ENCODE measurements around the gene ERC1. TPM values are rescaled to one million over a fixed set of nuclear protein-coding genes. Genes with fewer than 3 reads are reported as not detected.

Gene ERC1
- polyA plus RNA-seq, 1 donor from 2014 or later: 7.1 TPM

- Histone ChIP-seq H3K4me2 (ENCODE audit: low read length) (no peak overlapping the region), H3K9me2 (ENCODE audit: insufficient read depth, low read length) (no peaks in the 10 kb centered on the region), H3K9ac (ENCODE audit: low read length) (no peak overlapping the region), H3K27me3 (ENCODE audit: insufficient read depth, low read depth, low read length) (no peaks in the 10 kb centered on the region), H3K79me2 (replicated peaks; ENCODE audit: insufficient read depth, low read length) (no peaks in the 10 kb centered on the region), H3F3A (ENCODE audit: insufficient read depth, low read length, poor library complexity, severe bottlenecking) (no peaks in the 10 kb centered on the region), H3K27ac (ENCODE audit: low read length) (no peak overlapping the region), H3K9me3 (ENCODE audit: low read length) (no peaks in the 10 kb centered on the region), H4K20me1 (ENCODE audit: insufficient read depth) (no peaks in the 10 kb centered on the region), H2AFZ (ENCODE audit: low read depth, low read length) (no peak overlapping the region), H3K36me3 (ENCODE audit: insufficient read depth, low read length) (peaks cover 6% of the 10 kb centered on the region), H3K4me3 (ENCODE audit: low read length) (no peak overlapping the region)
- TF ChIP-seq EZH2 (IDR thresholded peaks at IDR 0.05; ENCODE audit: borderline replicate concordance, insufficient read depth, low read length, poor library complexity, severe bottlenecking): no peak
- no peak for TF ChIP-seq RAD21 (conservative IDR thresholded peaks at IDR 0.05)
- no peak for TF ChIP-seq TAF1 (IDR thresholded peaks at IDR 0.05; ENCODE audit: low read depth)
- TF ChIP-seq, protein P1, sequence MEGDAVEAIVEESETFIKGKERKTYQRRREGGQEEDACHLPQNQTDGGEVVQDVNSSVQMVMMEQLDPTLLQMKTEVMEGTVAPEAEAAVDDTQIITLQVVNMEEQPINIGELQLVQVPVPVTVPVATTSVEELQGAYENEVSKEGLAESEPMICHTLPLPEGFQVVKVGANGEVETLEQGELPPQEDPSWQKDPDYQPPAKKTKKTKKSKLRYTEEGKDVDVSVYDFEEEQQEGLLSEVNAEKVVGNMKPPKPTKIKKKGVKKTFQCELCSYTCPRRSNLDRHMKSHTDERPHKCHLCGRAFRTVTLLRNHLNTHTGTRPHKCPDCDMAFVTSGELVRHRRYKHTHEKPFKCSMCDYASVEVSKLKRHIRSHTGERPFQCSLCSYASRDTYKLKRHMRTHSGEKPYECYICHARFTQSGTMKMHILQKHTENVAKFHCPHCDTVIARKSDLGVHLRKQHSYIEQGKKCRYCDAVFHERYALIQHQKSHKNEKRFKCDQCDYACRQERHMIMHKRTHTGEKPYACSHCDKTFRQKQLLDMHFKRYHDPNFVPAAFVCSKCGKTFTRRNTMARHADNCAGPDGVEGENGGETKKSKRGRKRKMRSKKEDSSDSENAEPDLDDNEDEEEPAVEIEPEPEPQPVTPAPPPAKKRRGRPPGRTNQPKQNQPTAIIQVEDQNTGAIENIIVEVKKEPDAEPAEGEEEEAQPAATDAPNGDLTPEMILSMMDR (IDR thresholded peaks at IDR 0.05; ENCODE audit: poor library complexity, severe bottlenecking): no peak
- TF ChIP-seq SMC3 (conservative IDR thresholded peaks at IDR 0.05; ENCODE audit: poor library complexity): no peak
These were observed 183.0 kb downstream of the ERC1 start for GRCh38 chr12:1173781-1174617.

DNA sequence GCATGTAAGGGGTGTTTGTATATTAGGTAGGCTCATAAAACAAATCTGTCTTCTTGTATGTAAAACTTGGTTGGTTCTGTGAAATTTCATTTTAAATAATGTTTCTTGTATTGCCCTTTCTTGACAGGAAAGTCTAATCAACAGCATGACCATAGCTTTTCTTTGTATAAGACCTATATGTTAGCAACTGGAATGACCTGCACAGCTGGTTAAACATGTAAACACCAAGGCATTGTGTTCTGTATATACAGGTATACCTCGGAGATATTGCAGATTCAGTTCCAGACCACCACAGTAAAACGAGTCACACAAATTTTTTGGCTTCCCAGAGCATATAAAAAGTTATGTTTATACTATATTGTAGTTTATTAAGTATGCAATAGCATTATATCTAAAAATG lies 183.6 kb downstream of the ERC1 start:
- H4K20me1 ChIP-seq (ENCODE audit: insufficient read depth): no peaks in the 10 kb centered on the region
- H3K4me3 ChIP-seq (ENCODE audit: low read length): no peak overlapping the region
- H3K36me3 ChIP-seq (ENCODE audit: insufficient read depth, low read length): peaks cover 6% of the 10 kb centered on the region
- no peaks in the 10 kb centered on the region for H3K9me2 ChIP-seq (ENCODE audit: insufficient read depth, low read length)
- H3F3A ChIP-seq (ENCODE audit: insufficient read depth, low read length, poor library complexity, severe bottlenecking): no peaks in the 10 kb centered on the region
- no peaks in the 10 kb centered on the region for H3K27me3 ChIP-seq (ENCODE audit: insufficient read depth, low read depth, low read length)
- TF ChIP-seq, protein P1 (IDR thresholded peaks at IDR 0.05; ENCODE audit: poor library complexity, severe bottlenecking): no peak
- TF ChIP-seq REST (IDR thresholded peaks at IDR 0.05; ENCODE audit: borderline replicate concordance) (no peak), EP300 (conservative IDR thresholded peaks at IDR 0.05; ENCODE audit: poor library complexity, severe bottlenecking) (no peak), POLR2AphosphoS5 (IDR thresholded peaks at IDR 0.05) (no peak), TAF1 (IDR thresholded peaks at IDR 0.05; ENCODE audit: low read depth) (no peak), SMC3 (conservative IDR thresholded peaks at IDR 0.05; ENCODE audit: poor library complexity) (no peak), EZH2 (IDR thresholded peaks at IDR 0.05; ENCODE audit: borderline replicate concordance, insufficient read depth, low read length, poor library complexity, severe bottlenecking) (no peak), RAD21 (conservative IDR thresholded peaks at IDR 0.05) (no peak), MXI1 (conservative IDR thresholded peaks at IDR 0.05; ENCODE audit: poor library complexity, severe bottlenecking) (no peak)
- no peak overlapping the region for H2AFZ ChIP-seq (ENCODE audit: low read depth, low read length)
- H3K4me2 ChIP-seq (ENCODE audit: low read length): no peak overlapping the region
- H3K27ac ChIP-seq (ENCODE audit: low read length): no peak overlapping the region
- no peaks in the 10 kb centered on the region for H3K79me2 ChIP-seq (replicated peaks; ENCODE audit: insufficient read depth, low read length)
- H3K9me3 ChIP-seq (ENCODE audit: low read length): no peaks in the 10 kb centered on the region
- H3K9ac ChIP-seq (ENCODE audit: low read length): no peak overlapping the region

Measured in neural cell (in vitro differentiated cells).